HG03139 (cell line): ENCODE results near the gene PIK3R6.

Experiments
- ATAC-seq: cut with Tn5 transposase; IDR thresholded peaks from one replicate; pipeline ENCODE4 v1.9.1; 2021; ENCODE audit not compliant: unreplicated experiment

PIK3R6 gene

GRCh38 chr17:8799570-8800212 lies 67.8 kb downstream of the PIK3R6 start:
- ATAC-seq: no peak

GRCh38 chr17:8798846-8799569 lies 68.5 kb downstream of the PIK3R6 start, which contains the start of gene MFSD6L:
Gene MFSD6L (minus strand): TSS chr17:8799365. CDS start chr17:8799120, 245 bp downstream.
- no peak for ATAC-seq

DNA sequence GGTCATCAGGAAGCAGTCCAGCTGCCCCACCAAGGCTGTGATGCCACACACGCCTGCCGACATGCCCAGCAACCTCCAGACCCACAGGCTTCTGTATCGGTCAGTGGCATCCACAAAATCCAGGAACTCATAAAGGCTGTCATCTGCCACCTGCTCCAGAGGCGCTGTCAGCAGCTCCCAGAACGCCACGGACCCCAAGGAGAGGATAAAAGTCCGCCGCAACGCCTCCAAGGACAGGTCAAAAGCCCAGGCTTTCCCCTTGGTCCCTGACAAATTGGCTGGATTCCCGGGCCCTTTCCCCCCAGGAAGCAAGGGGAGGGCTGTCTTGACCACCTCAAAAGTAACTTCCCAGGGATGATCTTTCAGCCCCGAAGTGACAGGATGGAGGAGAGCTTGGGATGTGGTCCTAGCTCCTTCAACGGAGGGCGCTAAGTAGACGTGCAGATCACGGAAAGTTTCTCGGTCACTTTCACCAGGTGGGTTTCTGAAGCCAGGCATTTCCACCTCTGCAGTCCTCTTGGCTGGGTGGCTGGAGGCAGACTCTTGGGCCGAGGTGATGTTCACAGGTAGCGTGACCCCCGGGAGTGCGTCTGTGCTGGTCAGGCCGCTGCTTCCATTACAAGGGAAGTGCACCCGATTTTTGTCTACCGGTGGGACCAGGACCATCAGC lies 69.2 kb downstream of the PIK3R6 start:
- ATAC-seq: no peak

DNA sequence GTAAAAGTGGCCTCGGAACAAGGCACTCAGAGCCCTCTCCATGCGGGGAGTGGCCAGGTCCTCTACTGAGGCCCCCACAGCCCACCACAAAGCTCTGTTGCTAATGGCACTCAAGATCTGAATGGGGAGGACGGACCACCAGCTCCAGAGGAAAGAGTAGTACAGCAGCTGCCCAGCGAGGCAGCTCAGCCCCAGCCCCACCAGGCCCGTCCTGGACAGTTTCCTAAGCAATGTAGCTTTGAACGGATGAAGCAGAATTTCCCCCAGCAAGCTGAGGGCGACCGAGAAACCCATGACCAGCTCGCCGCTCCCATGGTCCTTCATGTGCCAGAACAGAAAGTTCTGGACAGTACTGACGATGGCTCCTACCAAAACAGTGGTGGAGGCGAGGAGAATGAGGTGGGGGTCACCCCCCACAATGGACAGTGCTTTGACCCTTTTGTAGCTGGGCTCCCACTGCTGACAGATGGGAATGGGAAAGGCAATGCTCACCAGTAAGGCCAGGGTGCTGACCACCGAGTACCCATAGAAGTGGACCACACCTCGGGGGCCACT lies 69.8 kb downstream of the PIK3R6 start:
- no peak for ATAC-seq

- ATAC-seq: no peak
Observed at GRCh38 chr17:8794636-8795035, 72.8 kb downstream of the PIK3R6 start.

DNA sequence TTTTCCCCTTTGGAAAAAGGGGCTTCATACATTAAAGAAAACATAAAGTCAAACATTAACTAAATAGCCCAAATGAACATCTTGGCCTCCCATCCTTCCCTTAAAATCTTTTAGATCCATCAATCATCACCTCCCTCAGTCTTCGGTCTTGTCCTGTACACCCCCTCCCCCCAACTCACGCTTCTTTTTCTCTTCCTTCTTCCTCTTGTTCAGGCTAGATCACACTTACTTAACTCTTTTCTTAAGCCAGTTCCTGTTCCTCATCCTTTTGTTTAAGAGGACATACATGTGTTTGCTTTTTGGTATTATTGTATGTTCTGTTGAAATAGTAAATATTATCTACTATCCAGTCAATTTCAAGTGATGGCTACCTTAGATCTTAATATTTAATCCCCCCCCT lies 73.8 kb downstream of the PIK3R6 start:
- no peak for ATAC-seq

DNA sequence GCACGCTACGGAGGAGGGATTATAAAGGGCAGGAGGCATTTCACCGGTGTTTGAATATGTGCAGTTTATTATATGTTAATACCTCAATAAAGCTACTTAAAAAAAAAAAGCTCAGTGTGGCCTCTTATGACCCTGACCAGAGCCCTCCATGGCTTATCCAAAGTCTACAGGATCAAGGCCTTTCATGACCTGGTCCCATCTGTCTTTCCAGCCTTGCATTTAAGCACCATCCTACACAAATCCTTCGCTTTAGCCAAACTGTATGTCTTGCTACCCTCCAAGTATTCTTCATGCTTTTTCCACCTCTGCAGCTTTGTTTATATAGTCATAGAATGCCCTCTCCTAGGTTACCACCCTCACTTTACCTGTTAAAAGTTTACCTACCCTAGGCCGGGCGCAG lies 74.8 kb downstream of the PIK3R6 start:
- ATAC-seq: no peak

GRCh38 chr17:8791910-8792270 lies 75.6 kb downstream of the PIK3R6 start:
- ATAC-seq: no peak

- no peak for ATAC-seq
Observed at GRCh38 chr17:8791248-8791909, 76.1 kb downstream of the PIK3R6 start.

DNA sequence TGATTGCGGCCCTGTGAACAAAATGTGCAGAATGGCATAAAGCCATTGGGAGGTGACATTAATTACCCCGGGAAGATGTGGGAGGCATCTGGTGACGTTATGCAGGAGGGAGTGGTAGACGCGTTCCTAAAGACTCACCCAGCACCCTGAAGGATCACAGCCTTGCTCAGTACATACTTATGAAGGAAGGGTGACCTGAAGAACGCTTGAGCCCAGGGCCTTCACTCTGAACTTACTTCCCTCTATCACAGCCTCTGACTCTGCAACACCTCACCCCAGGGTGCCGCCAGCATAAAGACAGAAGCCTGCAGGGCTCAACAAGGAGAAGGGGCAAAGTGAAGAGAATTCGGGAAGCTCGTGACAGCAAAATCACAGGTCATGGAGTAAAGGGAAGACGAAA lies 77.7 kb downstream of the PIK3R6 start:
- ATAC-seq: no peak

DNA sequence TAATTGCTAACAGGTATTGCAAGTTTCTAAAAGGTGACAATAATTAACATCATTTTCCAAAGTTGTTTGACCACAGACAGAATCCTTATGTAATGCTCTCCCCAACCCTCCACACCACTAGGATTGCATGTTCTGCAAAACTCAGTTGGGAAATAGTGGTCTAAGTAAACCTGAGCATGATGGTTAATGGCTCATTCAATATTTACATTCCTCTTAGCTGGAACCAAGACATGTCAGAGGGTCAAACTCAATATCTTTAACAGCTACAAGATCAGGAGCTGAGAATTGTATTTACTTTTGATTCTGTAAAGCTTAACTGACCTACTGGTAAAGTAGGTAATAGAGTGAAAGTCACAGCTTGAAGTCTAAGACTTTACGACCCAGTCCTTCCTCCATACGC lies 78.5 kb downstream of the PIK3R6 start:
- ATAC-seq: no peak

- ATAC-seq: no peak
Observed at GRCh38 chr17:8785547-8786413, 81.7 kb downstream of the PIK3R6 start.

DNA sequence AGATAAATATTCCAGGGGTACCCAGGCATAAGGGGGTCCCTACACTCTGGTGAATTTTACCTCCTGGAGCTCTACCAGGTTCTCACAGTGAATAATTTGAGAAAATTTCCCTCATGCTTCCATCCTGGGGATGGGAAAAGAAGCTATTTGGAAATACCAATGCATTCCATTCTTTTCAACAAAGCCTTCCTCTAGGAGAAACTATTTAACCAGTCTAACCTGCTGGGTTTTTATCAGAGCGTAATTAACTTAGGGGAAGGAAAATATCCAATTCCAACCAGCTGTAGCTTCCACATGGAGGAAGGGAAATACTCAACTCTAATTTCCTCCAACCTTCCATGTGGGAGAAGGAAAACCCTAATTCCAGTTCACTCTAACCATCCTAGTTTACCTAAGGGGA lies 85.3 kb downstream of the PIK3R6 start:
- no peak for ATAC-seq

GRCh38 chr17:8781776-8782175 lies 85.7 kb downstream of the PIK3R6 start:
- ATAC-seq: no peak

- no peak for ATAC-seq
Observed at GRCh38 chr17:8776881-8777280, 90.6 kb downstream of the PIK3R6 start.

GRCh38 chr17:8776248-8776647 lies 91.2 kb downstream of the PIK3R6 start:
- ATAC-seq: no peak

DNA sequence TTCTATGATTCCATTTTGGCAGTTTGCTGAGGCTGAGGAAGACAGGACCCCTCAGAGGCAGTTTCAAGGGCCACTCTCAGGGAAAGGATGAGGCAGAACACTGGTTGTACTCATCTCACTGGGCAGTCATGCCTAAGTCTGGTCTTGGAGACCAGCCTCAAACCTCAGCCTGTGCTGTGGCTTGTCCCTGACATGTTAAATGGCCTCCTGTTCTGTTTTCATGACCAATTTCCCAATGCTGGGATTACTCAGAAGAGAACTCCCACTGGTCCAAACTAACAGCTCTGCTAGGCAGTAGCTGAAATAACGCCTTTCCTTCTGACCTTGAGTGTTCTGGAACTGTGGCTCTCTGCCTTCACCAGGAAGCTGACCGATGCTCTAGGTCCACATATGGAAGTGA lies 100.7 kb downstream of the PIK3R6 start:
- ATAC-seq: no peak

DNA sequence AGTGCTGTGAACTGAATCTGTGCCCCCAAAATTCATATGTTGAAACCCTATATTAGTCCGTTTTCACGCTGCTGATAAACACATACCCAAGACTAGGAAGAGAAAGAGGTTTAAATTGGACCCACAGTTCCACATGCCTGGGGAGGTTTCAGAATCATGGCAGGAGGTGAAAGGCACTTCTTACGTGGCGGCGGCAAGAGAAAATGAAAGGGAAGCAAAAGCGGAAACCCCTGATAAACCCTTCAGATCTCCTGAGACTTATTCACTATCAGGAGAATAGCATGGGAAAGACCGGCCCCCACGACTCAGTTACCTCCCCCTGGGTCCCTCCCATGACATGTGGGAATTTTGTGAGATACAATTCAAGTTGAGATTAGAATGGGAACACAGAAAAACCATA lies 105.5 kb downstream of the PIK3R6 start:
- ATAC-seq: no peak

- ATAC-seq: no peak
Observed at GRCh38 chr17:8758137-8758596, 109.3 kb downstream of the PIK3R6 start, which contains the start of gene SPDYE4. Gene SPDYE4 (minus strand): TSS chr17:8758546. CDS start chr17:8758382, 164 bp downstream.

DNA sequence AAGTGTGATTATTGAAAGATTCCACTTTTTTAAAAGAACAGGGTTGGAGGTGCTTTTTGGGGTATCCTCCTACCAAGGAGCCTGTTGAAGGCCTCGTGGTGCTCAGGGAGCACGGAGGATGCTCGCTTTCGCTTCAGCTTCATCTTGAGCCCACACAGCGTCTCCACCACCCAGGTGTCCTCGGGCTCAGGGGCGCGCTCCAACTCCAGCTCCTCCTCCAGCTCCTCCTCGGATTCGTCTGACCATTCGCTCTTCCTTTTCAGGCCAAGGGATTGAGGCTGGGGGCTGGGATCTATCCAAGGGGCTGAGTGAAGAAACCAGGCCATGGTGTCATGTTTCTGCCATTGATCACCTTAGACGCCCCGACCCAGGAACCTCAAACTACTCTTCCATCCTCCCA lies 110.3 kb downstream of the PIK3R6 start:
- no peak for ATAC-seq
